HG02763 (cell line): Measurements from ENCODE around the gene ABHD12.

Experiments used
- ATAC-seq: cut with Tn5 transposase; IDR thresholded peaks from one replicate; pipeline ENCODE4 v1.9.1; 2021; ENCODE audit warnings: mild to moderate bottlenecking, moderate library complexity; ENCODE audit not compliant: unreplicated experiment

ABHD12 gene

GRCh38 chr20:25291432-25292133, 99.1 kb downstream of the ABHD12 start:
- ATAC-seq, result no peak

GRCh38 chr20:25290646-25291431, 99.8 kb downstream of the ABHD12 start:
- ATAC-seq, result no peak

GRCh38 chr20:25289886-25290597, 100.6 kb downstream of the ABHD12 start:
- ATAC-seq, result no peak

- peak; percentile 91 for ATAC-seq
Observed at GRCh38 chr20:25288291-25289181, 102.1 kb downstream of the ABHD12 start.

- ATAC-seq, result no peak
Observed at GRCh38 chr20:25287631-25288290, 102.9 kb downstream of the ABHD12 start.

- no peak for ATAC-seq
Observed at GRCh38 chr20:25286917-25287316, 103.7 kb downstream of the ABHD12 start.

- ATAC-seq, result no peak
Observed at GRCh38 chr20:25285856-25286798, 104.5 kb downstream of the ABHD12 start.

- no peak for ATAC-seq
Observed at GRCh38 chr20:25285091-25285647, 105.5 kb downstream of the ABHD12 start.

- no peak for ATAC-seq
Observed at GRCh38 chr20:25284131-25284601, 106.5 kb downstream of the ABHD12 start.

- no peak for ATAC-seq
Observed at GRCh38 chr20:25283221-25283951, 107.2 kb downstream of the ABHD12 start.

GRCh38 chr20:25282796-25283195, 107.8 kb downstream of the ABHD12 start:
- no peak for ATAC-seq

GRCh38 chr20:25282034-25282781, 108.4 kb downstream of the ABHD12 start:
- peak; percentile 6 for ATAC-seq

- ATAC-seq, result peak; percentile 56
Observed at GRCh38 chr20:25281541-25281991, 109.1 kb downstream of the ABHD12 start.

- no peak for ATAC-seq
Observed at GRCh38 chr20:25280574-25281535, 109.8 kb downstream of the ABHD12 start.

GRCh38 chr20:25280051-25280573, 110.5 kb downstream of the ABHD12 start:
- ATAC-seq, result no peak

- ATAC-seq, result no peak
Observed at GRCh38 chr20:25279403-25279802, 111.2 kb downstream of the ABHD12 start.
